Stomach (tissue), 4 donors: ENCODE results near the gene BRSK2.
"Not testable (repeated sequence)": the region's sequence is repeated elsewhere in the genome, so short reads cannot be mapped to it uniquely, and the experiment has no call there.

Experiments used
- EP300 ChIP-seq: sonication (generic); formaldehyde crosslinking; IDR thresholded peaks from one replicate; pipeline ENCODE4 v1.6.1; 2017; ENCODE audit warnings: antibody characterized with exemption
- POLR2A ChIP-seq, 4 donors: fragments of 450-650 bp; IDR thresholded peaks; one replicate each; pipeline ENCODE4 v1.6.1; 2016; ENCODE audit warnings: antibody characterized with exemption in 4 of 4, control low read depth in 2 of 4, mild to moderate bottlenecking in 1 of 4, moderate library complexity in 1 of 4
- TF ChIP-seq, protein P1 (sequence below), 7 experiments: fragments of 450-650 bp in 4 of 7; fragments of 200-600 bp in 3 of 7; sonication (generic) in 3 of 7; IDR thresholded peaks; one replicate each; pipeline ENCODE4 v1.5.1; 2016 to 2019; ENCODE audit warnings: antibody characterized with exemption in 7 of 7, control low read depth in 2 of 7, mild to moderate bottlenecking in 1 of 7

DNA sequence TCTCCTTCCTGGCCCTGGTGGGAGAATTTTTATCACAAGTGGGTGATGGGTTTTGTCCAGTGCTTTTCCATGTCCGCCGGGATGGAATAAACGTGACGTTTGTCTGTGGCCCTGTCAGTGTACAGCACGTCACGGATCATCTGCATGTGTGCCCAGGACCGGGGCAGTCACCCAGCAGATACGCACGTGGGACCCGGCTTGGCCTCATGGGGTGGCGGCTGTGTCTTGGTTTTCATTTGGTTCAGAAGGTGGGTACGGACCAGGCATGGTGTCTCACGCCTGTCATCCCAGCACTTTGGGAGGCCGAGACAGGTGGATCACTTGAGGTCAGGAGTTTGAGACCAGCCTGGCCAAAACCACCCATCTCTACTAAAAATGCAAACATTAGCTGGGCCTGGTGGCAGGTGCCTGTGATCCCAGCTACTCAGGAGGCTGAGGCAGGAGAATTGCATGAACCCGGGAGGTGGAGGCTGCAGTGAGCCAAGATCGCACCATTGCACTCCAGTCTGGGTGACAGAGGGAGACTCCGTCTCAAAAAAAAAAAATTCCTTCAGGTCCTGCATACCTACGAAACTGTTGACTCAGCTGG lies 42.2 kb upstream of the BRSK2 start:
- TF ChIP-seq, protein P1, sequence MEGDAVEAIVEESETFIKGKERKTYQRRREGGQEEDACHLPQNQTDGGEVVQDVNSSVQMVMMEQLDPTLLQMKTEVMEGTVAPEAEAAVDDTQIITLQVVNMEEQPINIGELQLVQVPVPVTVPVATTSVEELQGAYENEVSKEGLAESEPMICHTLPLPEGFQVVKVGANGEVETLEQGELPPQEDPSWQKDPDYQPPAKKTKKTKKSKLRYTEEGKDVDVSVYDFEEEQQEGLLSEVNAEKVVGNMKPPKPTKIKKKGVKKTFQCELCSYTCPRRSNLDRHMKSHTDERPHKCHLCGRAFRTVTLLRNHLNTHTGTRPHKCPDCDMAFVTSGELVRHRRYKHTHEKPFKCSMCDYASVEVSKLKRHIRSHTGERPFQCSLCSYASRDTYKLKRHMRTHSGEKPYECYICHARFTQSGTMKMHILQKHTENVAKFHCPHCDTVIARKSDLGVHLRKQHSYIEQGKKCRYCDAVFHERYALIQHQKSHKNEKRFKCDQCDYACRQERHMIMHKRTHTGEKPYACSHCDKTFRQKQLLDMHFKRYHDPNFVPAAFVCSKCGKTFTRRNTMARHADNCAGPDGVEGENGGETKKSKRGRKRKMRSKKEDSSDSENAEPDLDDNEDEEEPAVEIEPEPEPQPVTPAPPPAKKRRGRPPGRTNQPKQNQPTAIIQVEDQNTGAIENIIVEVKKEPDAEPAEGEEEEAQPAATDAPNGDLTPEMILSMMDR (IDR thresholded peaks at IDR 0.05) = not testable (repeated sequence)
- not testable (repeated sequence) for TF ChIP-seq EP300; POLR2A (IDR thresholded peaks at IDR 0.05)
